Epithelial cell of proximal tubule (primary cell): Measurements from ENCODE around the gene FNDC3B. TPM values are rescaled to one million over a fixed set of nuclear protein-coding genes. Genes with fewer than 3 reads are reported as not detected.

Source experiments
- DNase-seq: peaks from one replicate; pipeline ENCODE4 v3.0.0-alpha.2; 2011; ENCODE audit warnings: low read depth
- H3K4me3 ChIP-seq: 2 replicates; pipeline ENCODE4 v1.5.1; 2011; ENCODE audit warnings: low read depth, mild to moderate bottlenecking, low read length
- CTCF ChIP-seq: conservative IDR thresholded peaks from 2 replicates; pipeline ENCODE4 v1.5.1; 2012; ENCODE audit warnings: low read depth, mild to moderate bottlenecking, low read length
- total RNA-seq: library from RNA; depleted of rRNA; stranded (reverse); fragments of >200 nt; gene quantifications from 2 replicates; pipeline ENCODE4 v1.2.3, GENCODE V29; 2015

Gene FNDC3B
- total RNA-seq, 1 donor from 2014 or later = 37.3 TPM

DNA sequence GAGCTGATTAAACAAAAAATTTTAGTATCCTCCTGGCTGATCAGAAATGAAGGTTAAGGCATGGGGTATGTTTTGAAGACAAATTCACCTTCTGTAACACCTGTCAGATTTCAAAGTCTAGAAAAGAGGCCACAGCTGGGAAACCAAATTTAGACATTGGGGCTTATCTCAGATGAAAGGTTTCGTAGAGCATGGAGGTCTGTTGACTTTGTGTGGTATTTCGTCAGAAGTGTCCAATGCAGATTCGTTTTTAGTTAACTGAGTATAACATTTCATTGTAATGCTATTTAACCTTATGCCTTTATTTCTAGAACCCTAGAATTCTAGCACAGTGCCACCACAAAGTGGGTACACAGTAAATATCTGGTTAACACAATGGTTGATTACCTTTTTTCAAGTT, 61.7 kb downstream of the FNDC3B start:
- no peak for DNase-seq
- H3K4me3 ChIP-seq = no peak overlapping the region
- no peak for TF ChIP-seq CTCF

DNA sequence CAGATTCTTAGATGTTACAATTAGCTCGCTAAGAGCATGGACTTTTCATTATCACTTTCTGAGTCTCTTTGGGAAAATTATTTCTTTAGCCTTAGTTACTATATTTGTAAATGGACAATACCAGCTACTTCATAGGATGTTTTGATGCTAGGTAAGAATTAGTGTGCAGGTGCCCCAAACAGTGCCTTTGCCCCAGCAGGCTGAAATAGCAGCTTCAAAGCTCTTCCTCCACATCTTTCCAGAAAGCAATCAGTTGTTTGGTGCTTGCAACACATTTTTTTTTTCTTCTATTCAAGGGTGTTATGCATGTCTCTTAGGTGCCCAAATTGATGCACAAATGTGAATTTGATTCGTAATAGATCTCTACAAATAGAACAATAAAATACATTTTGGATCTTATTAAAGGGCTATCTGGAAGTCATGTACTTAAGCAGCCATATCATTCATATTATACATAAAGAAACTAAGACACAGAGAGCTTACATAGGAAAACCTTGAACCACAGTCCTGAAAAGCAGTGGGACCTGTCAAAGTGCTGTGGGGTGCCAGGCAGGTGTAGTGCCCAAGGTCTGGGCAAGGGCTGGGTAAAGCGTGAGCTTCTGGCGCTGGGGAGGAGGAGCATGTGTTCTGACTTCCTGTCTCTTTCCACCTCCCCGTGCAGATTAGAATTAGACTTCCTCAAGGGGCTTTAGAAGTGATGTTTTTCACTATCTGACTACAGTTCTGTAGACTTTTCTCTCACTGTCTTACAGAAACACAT, 62.9 kb downstream of the FNDC3B start:
- no peak overlapping the region for H3K4me3 ChIP-seq
- TF ChIP-seq CTCF = no peak
- no peak for DNase-seq

DNA sequence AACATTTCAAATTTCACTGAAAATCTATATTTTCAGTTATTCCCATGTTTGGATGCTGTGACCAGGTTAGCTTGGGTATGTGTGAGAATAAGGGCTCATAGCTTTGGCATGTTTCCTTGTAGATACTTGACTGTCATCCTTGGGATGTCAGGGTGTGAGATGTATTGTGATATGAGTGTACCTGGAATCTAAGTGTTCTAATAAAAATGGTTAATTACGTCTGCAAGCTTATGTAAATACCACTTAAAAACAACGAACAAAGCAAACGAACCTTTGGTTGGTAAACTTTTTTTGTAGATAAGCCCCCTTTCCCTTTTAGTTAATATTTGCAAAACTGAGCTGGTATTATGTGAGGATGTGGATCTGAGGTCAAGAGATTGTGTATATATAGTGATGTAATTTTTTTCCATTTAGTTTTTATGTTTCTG, 63.5 kb downstream of the FNDC3B start:
- H3K4me3 ChIP-seq = no peak overlapping the region
- DNase-seq = no peak
- no peak for TF ChIP-seq CTCF

GRCh38 chr3:172103724-172104123, 64.3 kb downstream of the FNDC3B start:
- peak; percentile 80 for DNase-seq
- TF ChIP-seq CTCF = no peak
- no peak overlapping the region for H3K4me3 ChIP-seq

DNA sequence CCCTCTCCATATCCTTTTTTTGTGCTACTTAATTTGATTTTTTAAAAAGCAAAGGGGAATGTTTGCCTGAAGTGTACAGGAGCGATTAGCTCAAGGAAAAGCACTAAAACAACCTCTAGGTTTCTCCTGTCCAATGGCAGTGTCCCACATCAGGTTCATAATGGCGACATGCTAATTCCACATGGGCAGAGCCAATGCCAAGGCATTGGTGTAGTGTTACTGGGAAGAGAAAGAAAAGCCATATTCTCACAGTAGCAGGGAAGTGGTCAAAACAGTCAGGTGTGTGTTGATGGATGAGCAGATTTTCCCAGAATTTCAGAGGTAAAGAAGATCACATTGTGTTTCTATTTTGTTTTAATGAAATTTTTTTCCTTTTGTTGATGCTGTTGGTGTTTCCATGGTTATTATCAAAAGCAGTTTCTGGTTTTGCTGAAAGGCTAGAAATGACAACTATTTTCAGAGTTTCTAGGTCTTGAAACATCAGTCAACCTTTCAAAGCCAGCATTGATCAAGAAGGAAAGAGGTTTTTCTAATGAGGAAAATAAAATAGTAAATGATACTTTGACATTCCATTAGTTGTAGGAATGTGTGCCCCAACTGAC, 65.2 kb downstream of the FNDC3B start:
- H3K4me3 ChIP-seq = no peak overlapping the region
- no peak for TF ChIP-seq CTCF
- no peak for DNase-seq

DNA sequence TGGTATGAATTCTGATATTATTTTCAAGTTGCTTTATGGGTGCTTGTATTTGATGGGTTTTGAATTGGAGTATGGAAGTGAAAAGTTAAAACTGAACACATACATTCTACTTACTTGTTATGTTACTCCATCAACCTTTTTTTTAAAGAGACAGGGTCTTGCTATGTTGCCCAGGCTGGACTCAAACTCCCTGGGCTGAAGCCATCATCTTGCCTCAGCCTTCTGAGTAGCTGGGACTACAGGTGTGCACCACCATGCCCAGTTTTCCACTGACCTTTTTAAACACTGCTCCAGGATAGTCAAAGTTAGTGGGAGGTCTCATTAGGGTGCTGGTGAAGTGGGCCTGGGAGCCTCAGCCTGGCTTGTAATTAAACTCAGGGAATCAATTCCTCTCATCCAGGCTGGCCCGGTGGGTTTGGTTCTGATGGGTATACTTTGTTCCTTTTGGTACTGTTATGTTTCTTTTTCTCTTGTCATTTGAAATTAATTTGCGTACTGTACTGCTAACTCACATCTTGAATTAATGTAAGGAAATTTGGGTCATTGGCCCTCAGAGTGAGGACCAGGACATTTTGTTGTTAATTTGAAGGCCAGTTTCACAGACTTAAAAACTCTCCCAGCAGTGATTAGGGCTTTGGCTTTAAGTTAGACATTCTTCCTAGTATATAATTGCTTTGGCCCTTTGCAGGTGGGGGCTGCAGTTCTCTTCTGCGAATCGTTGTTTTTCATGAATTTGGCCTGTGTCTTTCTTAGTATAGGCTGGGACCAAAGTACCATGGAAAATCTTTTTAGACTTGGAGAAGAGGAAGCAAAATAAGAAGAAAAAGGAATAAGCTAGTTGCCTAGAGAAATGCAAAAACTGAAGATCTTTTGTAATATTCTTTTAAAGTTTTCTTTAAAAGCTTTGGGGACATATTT, 66.9 kb downstream of the FNDC3B start:
- no peak for TF ChIP-seq CTCF
- DNase-seq = no peak
- H3K4me3 ChIP-seq = no peak overlapping the region
